SJSA1 (cell line): ENCODE measurements around the gene KIF20B. TPM values are rescaled to one million over a fixed set of nuclear protein-coding genes. Genes with fewer than 3 reads are reported as not detected.
"Not testable (repeated sequence)": the region's sequence is repeated elsewhere in the genome, so short reads cannot be mapped to it uniquely, and the experiment has no call there.

ENCODE experiments used
- DNase-seq, 2 experiments: peaks; one replicate each; pipeline ENCODE4 v3.0.0-alpha.2; 2015 to 2020; ENCODE audit warnings: low spot score in 2 of 2, low read depth in 1 of 2
- H3K27ac ChIP-seq: fragments of 250-450 bp; sonication (Bioruptor Pico); 2 replicates; pipeline ENCODE4 v1.5.1; 2020; ENCODE audit warnings: mild to moderate bottlenecking, moderate library complexity
- H3K27me3 ChIP-seq: fragments of 250-450 bp; sonication (Bioruptor Pico); replicated peaks from 2 replicates; pipeline ENCODE4 v1.5.1; 2020; ENCODE audit warnings: mild to moderate bottlenecking, moderate library complexity
- H3K36me3 ChIP-seq: fragments of 250-450 bp; sonication (Bioruptor Pico); 2 replicates; pipeline ENCODE4 v1.5.1; 2020; ENCODE audit warnings: mild to moderate bottlenecking
- H3K4me1 ChIP-seq: fragments of 250-450 bp; sonication (Bioruptor Pico); replicated peaks from 2 replicates; pipeline ENCODE4 v1.6.1; 2021; ENCODE audit warnings: mild to moderate bottlenecking
- H3K4me3 ChIP-seq: fragments of 250-450 bp; sonication (Bioruptor Pico); 2 replicates; pipeline ENCODE4 v1.5.1; 2020; ENCODE audit warnings: mild to moderate bottlenecking
- H3K9me3 ChIP-seq: fragments of 250-450 bp; sonication (Bioruptor Pico); replicated peaks from 2 replicates; pipeline ENCODE4 v1.5.1; 2020; ENCODE audit warnings: mild to moderate bottlenecking
- total RNA-seq: library from RNA; depleted of rRNA; stranded (reverse); fragments of >200 nt; shearing (Covaris generic); gene quantifications from 2 replicates; pipeline ENCODE4 v1.2.3, GENCODE V29; 2014

KIF20B gene
- total RNA-seq, 1 experiment from 2014 or later, result 47.6 TPM

DNA sequence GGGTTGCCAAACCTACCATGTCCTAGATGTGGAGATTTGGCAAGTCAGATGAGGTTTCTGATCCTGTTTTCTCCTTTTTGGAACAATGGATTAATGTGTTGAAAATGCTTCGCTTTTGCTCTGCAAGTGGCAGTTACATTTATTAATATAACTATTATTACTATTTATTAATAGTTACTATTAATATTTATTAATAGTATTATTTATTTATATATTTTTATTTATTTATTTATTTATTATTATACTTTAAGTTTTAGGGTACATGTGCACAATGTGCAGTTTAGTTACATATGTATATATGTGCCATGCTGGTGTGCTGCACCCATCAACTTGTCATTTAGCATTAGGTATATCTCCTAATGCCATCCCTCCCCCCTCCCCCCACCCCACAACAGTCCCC is 62.3 kb downstream of the KIF20B start:
- not testable (repeated sequence) for H3K27me3 ChIP-seq, H3K27ac ChIP-seq, H3K4me3 ChIP-seq, DNase-seq, H3K9me3 ChIP-seq, H3K4me1 ChIP-seq
- peaks cover 80% of the 10 kb centered on the region for H3K36me3 ChIP-seq

GRCh38 chr10:89771684-89772083 is 70.3 kb downstream of the KIF20B start:
- Histone ChIP-seq H3K4me1 (no peaks in the 10 kb centered on the region), H3K27ac (no peak overlapping the region), H3K36me3 (peaks cover 87% of the 10 kb centered on the region), H3K4me3 (no peak overlapping the region), H3K27me3 (no peaks in the 10 kb centered on the region), H3K9me3 (no peaks in the 10 kb centered on the region)
- no peak for DNase-seq

DNA sequence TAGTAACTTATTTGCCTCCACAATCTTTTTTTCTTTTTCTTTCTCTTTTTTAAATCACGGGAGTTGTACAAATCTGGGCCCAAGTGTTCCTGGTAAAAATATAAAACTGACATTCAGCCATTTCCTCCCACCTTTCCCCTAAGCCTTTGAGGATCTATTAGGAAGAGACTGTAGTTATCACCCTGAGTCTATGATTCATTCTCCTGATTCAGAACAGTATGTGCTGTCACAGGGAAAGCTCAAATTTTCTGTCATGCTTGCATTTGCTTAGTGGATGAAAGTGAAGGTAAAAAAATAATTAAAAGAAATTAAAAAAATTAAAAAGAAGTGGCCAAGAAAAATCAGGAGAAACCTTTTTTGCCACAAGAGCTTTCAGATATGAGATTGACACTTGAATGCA is 71.7 kb downstream of the KIF20B start:
- no peak for DNase-seq
- no peaks in the 10 kb centered on the region for H3K4me1 ChIP-seq
- no peak overlapping the region for H3K27ac ChIP-seq
- no peak overlapping the region for H3K4me3 ChIP-seq
- no peaks in the 10 kb centered on the region for H3K27me3 ChIP-seq
- H3K36me3 ChIP-seq, result peaks cover 85% of the 10 kb centered on the region
- H3K9me3 ChIP-seq, result no peaks in the 10 kb centered on the region

DNA sequence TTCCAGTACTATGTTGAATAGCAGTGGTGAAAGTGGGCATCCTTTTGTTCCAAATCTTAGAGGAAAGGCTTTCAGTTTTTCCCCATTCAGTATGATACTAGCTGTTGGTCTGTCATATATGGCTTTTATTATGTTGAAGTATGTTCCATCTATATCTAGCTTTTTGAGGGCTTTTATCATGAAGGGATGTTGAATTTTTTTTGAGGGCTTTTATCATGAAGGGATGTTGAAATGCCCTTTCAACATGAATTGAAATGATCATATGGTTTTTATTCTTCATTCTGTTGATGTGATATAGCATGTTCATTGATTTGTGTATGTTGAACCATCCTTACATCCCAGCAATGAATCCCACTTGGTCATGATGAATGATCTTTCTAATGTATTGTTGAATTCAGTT is 75.3 kb downstream of the KIF20B start:
- Histone ChIP-seq H3K27me3 (no peaks in the 10 kb centered on the region), H3K36me3 (peaks cover 69% of the 10 kb centered on the region), H3K4me1 (no peaks in the 10 kb centered on the region), H3K9me3 (no peaks in the 10 kb centered on the region), H3K4me3 (no peak overlapping the region), H3K27ac (no peak overlapping the region)
- DNase-seq, result no peak

DNA sequence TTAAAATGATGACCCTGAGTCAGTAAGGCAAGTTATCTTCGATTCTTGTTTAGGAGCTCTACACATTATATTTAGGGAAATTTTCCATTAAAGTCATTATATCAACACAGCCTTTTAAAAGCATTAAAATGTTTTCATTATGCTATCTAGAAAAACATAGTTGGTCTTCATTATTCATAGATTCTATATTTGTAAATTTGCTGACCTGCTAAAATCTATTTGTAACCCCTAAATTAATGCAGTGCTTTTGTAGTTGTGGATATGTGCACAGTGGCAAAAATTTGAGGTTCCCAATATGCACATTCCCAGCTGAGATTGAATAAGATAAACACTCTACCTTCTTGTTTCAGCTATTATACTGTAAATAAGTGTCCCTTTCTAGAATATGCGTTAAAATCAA is 81.1 kb downstream of the KIF20B start:
- no peaks in the 10 kb centered on the region for H3K9me3 ChIP-seq
- no peaks in the 10 kb centered on the region for H3K27me3 ChIP-seq
- DNase-seq, result no peak
- no peaks in the 10 kb centered on the region for H3K4me1 ChIP-seq
- no peak overlapping the region for H3K4me3 ChIP-seq
- H3K27ac ChIP-seq, result no peak overlapping the region
- peaks cover 16% of the 10 kb centered on the region for H3K36me3 ChIP-seq

- H3K36me3 ChIP-seq, result peaks cover 16% of the 10 kb centered on the region
- H3K9me3 ChIP-seq, result no peaks in the 10 kb centered on the region
- no peaks in the 10 kb centered on the region for H3K4me1 ChIP-seq
- H3K4me3 ChIP-seq, result no peak overlapping the region
- no peaks in the 10 kb centered on the region for H3K27me3 ChIP-seq
- no peak for DNase-seq
- no peak overlapping the region for H3K27ac ChIP-seq
These were observed 82.0 kb downstream of the KIF20B start for GRCh38 chr10:89783406-89783805.

GRCh38 chr10:89785095-89785494 is 83.7 kb downstream of the KIF20B start:
- Histone ChIP-seq H3K4me1 (no peaks in the 10 kb centered on the region), H3K27me3 (no peaks in the 10 kb centered on the region), H3K4me3 (no peak overlapping the region), H3K9me3 (no peaks in the 10 kb centered on the region), H3K36me3 (peaks cover 12% of the 10 kb centered on the region), H3K27ac (no peak overlapping the region)
- no peak for DNase-seq

DNA sequence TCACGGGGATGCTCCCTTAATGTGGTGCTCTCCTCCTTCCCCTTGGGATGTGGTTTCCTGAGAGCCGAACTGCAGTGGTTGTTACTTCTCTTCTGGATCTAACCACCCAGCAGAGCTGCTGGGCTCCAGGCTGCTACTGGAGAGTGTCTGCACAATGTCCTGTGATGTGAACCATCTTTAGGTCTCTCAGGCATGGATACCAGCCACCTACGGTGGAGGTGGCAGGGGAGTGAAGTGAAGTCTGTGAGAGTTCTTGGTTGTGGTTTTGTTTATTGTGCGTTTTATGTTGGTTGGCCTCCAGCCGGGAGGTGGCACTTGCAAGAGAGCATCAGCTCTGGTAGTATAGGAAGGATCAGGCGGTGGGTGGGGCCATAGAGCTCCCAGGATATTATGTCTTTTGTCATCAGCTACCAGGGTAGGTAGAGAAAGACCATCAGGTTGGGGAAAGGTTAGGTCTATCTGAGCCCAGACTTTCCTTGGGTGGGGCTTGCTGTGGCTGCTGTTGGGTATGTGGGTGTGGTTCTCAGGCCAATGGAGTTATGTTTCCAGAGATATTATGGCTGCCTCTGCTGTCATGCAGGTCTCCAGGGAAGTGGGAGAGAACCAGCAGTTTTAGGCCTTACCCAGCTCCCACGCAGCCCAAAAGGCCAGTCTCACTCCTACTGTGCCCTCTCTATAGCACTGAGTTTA is 87.9 kb downstream of the KIF20B start:
- Histone ChIP-seq H3K27me3 (no peaks in the 10 kb centered on the region), H3K9me3 (no peaks in the 10 kb centered on the region), H3K4me3 (no peak overlapping the region), H3K36me3 (no peaks in the 10 kb centered on the region), H3K4me1 (no peaks in the 10 kb centered on the region), H3K27ac (no peak overlapping the region)
- no peak for DNase-seq

DNA sequence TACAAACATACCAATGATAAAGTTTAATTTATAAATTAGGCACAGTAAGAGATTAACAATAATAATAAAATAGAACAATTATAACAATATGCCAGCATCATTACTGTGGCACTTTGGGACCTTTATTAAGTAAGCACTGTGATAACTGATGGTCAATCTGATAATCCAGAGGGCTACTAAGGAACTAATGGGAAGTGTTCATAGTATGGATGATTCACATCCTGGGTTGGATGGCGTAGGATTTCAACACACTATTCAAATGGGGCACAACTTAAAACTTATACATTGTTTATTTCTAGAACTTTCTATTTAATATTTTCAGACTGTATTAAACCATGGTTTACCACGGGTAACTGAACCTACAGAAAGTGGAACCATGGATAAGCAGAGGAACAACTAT is 90.8 kb downstream of the KIF20B start:
- Histone ChIP-seq H3K27me3 (no peaks in the 10 kb centered on the region), H3K4me1 (no peaks in the 10 kb centered on the region), H3K4me3 (no peak overlapping the region), H3K36me3 (no peaks in the 10 kb centered on the region), H3K9me3 (no peaks in the 10 kb centered on the region), H3K27ac (no peak overlapping the region)
- no peak for DNase-seq

DNA sequence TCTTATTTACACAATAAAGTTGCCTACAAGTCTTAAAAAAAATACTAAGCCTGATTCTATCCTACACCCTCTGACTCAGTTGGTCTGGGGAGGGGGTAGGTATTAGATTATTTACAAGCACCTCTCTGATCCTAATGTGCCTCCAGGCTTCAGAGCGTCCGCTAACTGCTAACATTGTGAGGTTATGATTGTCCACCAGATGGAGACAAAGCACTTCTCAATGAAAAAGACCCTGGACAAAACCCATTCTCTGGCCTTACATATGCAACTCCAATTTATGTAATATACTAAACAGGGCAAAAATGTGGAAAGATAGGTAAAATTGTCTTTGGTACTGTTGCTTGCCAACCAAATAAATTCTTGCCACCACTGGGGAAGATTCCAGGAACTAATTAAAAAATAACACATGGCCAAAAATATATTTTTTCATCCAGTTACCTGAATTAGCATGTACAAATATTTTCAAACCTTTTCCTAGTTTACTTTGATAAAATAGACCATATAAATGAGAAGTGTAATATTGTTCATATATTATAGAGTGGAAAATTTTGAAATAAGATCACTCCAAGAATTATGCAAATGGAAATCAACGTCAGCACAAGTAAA is 92.4 kb downstream of the KIF20B start:
- Histone ChIP-seq H3K27me3 (no peaks in the 10 kb centered on the region), H3K27ac (no peak overlapping the region), H3K9me3 (no peaks in the 10 kb centered on the region), H3K4me1 (no peaks in the 10 kb centered on the region), H3K4me3 (no peak overlapping the region), H3K36me3 (no peaks in the 10 kb centered on the region)
- peak in 1 of 2 experiments; percentile 37 for DNase-seq

DNA sequence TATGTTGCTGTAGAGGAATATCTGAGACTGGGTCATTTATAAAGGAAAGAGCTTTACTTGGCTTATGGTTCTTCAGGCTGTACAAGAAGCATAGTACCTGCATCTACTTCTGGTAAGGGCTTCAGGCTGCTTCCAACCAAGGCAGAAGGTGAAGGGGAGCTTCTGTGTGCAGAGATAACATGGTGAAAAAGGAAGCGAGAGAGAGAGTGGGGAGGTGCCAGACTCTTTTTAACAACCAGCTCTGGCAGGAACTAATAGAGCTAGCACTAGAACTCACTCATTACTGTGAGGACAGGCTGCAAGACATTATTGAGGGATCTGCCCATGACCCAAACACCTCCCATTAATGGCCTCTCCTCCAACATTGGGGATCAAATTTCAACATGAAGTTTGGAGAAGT is 94.5 kb downstream of the KIF20B start:
- no peaks in the 10 kb centered on the region for H3K4me1 ChIP-seq
- H3K27me3 ChIP-seq, result peaks cover 2% of the 10 kb centered on the region; the same call in 1 of the 2 replicates
- H3K36me3 ChIP-seq, result no peaks in the 10 kb centered on the region
- no peak overlapping the region for H3K4me3 ChIP-seq
- no peak for DNase-seq
- H3K27ac ChIP-seq, result no peak overlapping the region
- no peaks in the 10 kb centered on the region for H3K9me3 ChIP-seq

GRCh38 chr10:89798092-89798491 is 96.7 kb downstream of the KIF20B start:
- peaks cover 2% of the 10 kb centered on the region; the same call in 1 of the 2 replicates for H3K27me3 ChIP-seq
- no peaks in the 10 kb centered on the region for H3K36me3 ChIP-seq
- no peaks in the 10 kb centered on the region for H3K4me1 ChIP-seq
- DNase-seq, result no peak
- no peak overlapping the region for H3K4me3 ChIP-seq
- no peak overlapping the region for H3K27ac ChIP-seq
- H3K9me3 ChIP-seq, result no peaks in the 10 kb centered on the region

DNA sequence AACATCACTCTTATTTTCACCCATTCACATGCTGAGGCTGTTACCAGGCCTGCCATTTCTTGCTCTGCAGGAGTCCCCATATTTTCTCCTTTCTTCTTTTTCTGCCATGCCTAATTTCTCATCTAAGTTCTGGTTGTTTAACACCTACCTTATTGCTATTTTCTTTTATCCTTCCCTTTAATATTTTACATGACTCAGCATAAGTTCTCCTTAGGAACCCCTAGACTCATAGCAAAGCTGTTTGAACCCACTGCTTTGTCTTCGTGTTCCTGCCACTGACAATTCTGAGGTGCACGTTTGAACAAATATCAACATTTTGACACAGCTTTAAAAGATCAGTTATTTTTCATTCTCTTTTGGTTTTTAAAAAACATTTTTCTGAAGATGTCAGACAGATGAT is 98.2 kb downstream of the KIF20B start:
- peaks cover 2% of the 10 kb centered on the region for H3K27me3 ChIP-seq
- no peaks in the 10 kb centered on the region for H3K9me3 ChIP-seq
- H3K4me1 ChIP-seq, result no peaks in the 10 kb centered on the region
- no peak overlapping the region for H3K4me3 ChIP-seq
- no peaks in the 10 kb centered on the region for H3K36me3 ChIP-seq
- no peak for DNase-seq
- no peak overlapping the region for H3K27ac ChIP-seq

DNA sequence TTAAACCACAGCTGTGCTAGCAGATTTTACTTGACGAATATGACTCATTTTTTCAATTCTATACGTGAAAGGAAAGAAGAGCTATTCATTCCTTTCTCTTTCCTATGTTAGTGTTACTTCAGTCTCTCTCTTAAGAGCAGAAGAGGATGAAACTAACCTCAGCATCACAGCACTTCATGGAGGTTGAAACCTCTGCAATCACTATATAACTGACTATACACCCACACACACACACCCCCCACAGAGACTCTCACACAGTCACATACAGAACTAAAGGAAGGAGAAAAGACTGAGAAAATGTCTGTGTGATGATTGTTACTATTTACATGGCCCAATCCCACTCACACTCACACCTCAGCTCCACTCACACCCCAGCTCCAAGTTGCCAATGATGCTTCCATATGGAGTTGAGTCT is 104.2 kb downstream of the KIF20B start:
- Histone ChIP-seq H3K27me3 (no peaks in the 10 kb centered on the region; the same call in 1 of the 2 replicates), H3K36me3 (no peaks in the 10 kb centered on the region), H3K4me3 (no peak overlapping the region), H3K4me1 (no peaks in the 10 kb centered on the region), H3K27ac (no peak overlapping the region), H3K9me3 (no peaks in the 10 kb centered on the region)
- no peak for DNase-seq

DNA sequence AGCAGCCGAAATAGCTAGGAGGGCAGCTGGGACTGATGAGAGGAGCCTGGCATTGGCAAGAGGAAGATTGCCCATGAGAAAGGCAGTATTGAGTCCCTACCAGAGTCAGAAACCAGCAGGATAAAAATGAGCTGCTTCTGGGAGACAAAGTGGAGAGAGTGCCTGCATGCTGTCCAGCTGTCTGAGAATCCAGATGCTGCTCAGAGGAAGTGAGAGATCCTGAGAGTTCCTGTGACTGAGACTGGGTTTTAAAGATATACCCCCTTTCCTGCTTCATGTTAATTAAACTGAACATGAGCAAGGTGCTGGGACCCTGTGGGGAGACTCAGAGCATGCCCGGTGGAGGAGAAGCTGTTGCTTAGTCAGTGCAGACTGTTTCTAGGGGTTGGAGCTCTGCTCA is 107.5 kb downstream of the KIF20B start:
- no peak overlapping the region for H3K27ac ChIP-seq
- no peak for DNase-seq
- no peak overlapping the region for H3K4me3 ChIP-seq
- peaks cover 4% of the 10 kb centered on the region; the same call in 1 of the 2 replicates for H3K27me3 ChIP-seq
- no peaks in the 10 kb centered on the region for H3K36me3 ChIP-seq
- no peaks in the 10 kb centered on the region for H3K9me3 ChIP-seq
- H3K4me1 ChIP-seq, result no peaks in the 10 kb centered on the region
